Measurements from ENCODE around the gene SH3BP2.
"Not testable (repeated sequence)": the region's sequence is repeated elsewhere in the genome, so short reads cannot be mapped to it uniquely, and the experiment has no call there.

Gene SH3BP2

GRCh38 chr4:2762486-2763370 is 30.2 kb upstream of the SH3BP2 start:
- DNase-seq, result not testable (repeated sequence)

- DNase-seq, result no peak
These were observed 29.3 kb upstream of the SH3BP2 start for GRCh38 chr4:2763511-2763967.

- DNase-seq, result no peak
These were observed 26.9 kb upstream of the SH3BP2 start for GRCh38 chr4:2765832-2766526.

- DNase-seq, result no peak
These were observed 25.7 kb upstream of the SH3BP2 start for GRCh38 chr4:2767046-2767704.

DNA sequence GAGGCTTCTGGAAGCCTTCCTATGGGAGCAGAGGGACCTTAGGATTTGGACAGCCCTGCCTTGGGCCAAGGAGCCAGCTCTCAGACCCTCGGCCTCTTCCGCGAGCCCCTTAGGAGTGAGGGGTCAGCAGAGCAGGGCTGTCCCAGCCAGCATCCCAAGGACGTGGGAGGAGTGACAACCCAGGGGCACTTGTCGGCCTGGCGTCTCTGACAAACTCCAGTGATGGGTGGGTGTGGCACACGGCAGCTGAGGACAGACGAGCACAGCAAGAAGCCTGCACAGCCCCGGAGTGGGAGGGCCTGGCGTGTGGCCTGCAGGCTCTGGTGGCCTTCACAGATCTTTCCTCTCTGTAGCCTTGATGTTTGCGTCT is 25.2 kb upstream of the SH3BP2 start:
- DNase-seq, result no peak

DNA sequence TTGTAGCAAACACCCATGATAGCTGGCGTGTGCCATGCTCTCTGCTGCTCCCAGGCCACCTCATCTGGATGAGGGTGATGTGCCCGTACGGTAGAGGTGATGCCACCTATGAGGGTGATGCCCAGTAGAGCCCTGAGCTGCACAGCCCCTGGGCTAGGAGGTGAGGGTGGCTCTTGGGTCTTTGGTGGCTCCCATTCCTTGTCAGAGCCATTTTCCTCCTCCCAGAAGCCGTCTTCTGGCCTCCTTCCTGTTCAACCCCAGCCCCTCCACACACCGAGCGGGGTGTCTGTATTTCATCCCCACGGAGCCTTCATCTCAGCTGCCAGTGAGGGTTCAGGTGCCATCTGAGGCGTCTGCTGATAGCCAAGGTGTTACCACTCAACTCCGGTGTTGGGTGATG is 24.8 kb upstream of the SH3BP2 start:
- DNase-seq, result no peak

DNA sequence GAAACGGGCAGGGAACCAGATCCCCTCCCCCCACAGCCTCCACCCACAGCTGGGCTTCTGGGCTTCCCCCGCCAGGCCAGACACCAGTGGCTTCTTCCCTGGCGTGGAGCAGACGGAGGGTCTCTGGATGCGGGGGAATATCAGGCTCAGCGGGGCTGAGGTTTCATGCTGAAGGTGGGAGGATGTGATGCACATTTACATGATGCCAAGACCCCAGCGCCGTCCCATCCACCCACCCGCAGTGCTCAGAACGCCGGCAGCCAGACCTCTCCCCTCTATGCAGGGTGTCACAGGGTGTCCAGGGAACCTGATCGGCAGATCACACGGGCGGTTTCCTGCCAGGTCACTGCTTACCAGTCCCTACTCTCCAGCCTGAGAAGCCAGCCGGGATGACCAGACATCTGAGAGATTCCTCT is 24.0 kb upstream of the SH3BP2 start:
- no peak for DNase-seq

DNA sequence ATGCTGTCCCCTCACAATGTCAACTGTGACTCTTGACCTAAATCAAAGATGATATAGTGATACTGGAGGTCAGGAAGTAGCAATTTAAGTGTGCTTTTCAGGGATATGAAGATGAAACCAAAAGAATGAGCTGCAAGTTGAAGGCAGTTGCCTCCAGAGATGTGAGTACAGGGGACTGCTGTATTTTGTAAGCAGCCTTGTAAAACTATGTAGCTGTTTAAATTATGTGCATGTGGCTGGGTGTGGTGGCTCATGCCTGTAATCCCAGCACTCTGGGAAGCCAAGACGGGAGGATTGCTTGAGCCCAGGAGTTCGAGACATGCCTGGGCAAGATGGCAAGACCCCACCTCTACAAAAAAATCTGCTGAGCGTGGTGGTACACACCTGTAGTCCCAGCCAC is 21.6 kb upstream of the SH3BP2 start:
- DNase-seq, result no peak

- DNase-seq, result not testable (repeated sequence)
These were observed 12.2 kb upstream of the SH3BP2 start for GRCh38 chr4:2780643-2781042.

- no peak for DNase-seq
These were observed 11.0 kb upstream of the SH3BP2 start for GRCh38 chr4:2781911-2782310.

GRCh38 chr4:2783790-2784189 is 9.1 kb upstream of the SH3BP2 start:
- no peak for DNase-seq

- no peak for DNase-seq
These were observed 7.3 kb upstream of the SH3BP2 start for GRCh38 chr4:2785613-2786012.

- DNase-seq, result peak; percentile 72 to 73
These were observed 6.7 kb upstream of the SH3BP2 start for GRCh38 chr4:2786152-2786671.

DNA sequence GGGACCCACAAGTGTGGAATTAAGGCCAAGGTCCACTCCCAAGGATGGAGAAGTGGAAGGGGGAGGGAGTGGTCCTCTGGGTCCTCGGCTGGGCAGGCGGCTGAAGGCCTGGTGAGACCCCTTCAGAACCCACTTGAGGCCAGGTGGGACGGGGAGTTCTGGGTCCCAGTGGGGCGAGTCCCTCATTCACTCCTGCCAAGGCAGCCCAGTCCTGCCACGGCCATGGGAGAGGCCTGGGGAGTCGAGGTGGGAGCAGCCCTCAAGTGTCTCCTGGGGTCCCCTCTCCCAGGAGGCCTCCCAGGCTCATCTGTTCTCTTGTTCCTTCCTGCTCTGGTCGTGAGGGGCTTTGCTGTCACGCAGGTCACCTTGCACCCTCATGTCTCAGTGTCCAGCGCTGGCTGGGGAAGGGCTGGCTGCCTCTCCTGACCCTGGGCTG is 6.1 kb upstream of the SH3BP2 start:
- no peak for DNase-seq

DNA sequence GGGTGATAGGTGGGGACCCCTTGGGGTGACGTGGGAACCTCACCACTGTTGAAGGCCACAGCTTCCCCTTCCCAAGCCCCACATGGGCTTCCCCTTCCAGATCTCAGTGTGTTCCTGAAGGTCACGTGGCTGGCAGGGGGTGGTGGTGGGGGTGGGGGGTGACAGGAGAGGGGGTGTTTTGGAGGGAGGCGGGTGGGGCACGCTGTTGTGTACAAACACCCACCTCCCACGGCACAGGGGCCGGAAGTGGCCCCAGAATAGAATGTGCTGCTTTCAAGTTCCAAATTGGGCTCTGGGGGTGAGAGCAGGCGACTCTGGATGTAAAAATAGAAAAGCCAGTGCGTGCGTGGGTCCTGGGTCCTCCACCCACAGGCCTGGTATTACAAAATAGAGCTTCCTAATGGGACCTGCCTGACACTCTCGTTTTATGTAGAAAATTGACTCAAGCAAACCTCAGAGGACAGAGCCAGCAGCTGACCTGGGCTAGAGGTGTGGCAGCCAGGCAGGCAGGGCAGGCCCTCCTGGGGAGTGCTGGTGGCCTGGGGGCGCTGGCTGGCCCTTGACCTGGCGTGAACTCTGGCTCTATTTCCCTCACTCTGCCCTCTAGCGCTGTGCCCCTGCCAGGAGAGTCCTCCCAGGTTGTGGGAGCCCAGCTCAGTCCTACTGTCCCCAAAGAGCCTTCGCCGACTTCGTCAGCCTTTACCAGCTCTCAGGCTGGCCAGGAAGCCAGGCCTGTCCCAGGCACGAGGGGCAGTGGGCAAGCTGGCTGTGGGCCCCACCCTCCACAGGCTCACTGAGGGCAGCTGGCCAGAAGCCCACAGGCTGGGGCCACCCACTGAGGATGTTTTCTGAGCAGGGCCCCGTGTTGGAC is 5.4 kb upstream of the SH3BP2 start:
- DNase-seq, result peak; percentile 56 to 59

DNA sequence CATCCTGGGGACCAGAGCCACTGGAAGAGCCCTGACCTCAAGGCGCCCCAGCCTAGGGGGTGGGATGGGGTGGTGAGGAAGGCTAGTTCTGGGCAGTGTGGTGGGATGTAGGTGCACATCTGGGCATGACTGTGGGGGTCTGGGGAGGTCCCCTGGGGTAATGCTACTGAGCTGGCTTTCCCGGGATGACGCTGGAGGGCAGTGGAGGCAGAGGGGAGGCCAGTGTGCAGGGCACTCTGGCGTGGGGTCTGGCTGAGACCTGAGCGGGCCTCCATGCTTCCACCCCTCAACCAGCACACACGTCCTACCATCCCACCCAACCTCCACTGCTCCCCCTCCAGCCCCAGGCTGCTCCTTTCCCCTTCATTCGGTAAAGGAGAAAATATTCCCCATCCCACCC is 4.8 kb upstream of the SH3BP2 start:
- DNase-seq, result no peak

DNA sequence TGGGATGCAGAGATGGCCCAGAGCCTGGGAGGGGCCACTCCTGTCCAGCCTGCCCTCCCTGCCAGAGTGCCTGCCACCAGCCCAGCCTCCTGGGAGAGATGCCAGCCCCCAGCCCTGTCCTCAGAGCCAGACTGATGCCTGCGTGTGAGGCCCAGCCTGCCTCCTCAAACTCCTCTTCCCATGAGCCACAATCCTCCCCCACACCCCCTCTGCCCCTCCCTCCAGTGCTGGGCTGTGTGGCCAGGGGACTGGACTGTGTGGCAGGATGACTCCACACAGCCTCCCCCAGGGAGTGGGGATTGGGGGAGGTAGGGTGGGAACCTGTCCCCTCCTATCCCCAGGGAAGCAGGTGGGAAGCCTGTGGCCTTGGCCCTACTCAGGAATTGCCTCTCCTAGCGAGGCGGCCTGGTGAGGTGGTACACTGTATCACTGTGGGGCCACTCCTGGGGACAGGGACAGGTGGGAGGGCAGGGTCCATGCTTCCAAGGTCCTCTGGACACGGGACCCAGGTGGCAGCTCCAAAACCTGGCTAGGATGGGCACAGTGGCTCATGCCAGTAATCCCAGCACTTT is 4.3 kb upstream of the SH3BP2 start:
- no peak for DNase-seq

GRCh38 chr4:2789351-2789750 is 3.5 kb upstream of the SH3BP2 start:
- no peak for DNase-seq

- no peak for DNase-seq
These were observed 2.9 kb upstream of the SH3BP2 start for GRCh38 chr4:2789793-2790582.

- DNase-seq, result no peak
These were observed 2.0 kb upstream of the SH3BP2 start for GRCh38 chr4:2790583-2791517.

Measured in stimulated activated CD4-positive, alpha-beta T cell treated with anti-CD3 and anti-CD28 coated beads, Interleukin-2, amount 100 ng/mL, for 24 hours (primary cell).